Measurements from ENCODE around the gene ABCA7. TPM values are rescaled to one million over a fixed set of nuclear protein-coding genes. Genes with fewer than 3 reads are reported as not detected.

The ABCA7 gene
- total RNA-seq, 1 donor = 3.5 TPM

DNA sequence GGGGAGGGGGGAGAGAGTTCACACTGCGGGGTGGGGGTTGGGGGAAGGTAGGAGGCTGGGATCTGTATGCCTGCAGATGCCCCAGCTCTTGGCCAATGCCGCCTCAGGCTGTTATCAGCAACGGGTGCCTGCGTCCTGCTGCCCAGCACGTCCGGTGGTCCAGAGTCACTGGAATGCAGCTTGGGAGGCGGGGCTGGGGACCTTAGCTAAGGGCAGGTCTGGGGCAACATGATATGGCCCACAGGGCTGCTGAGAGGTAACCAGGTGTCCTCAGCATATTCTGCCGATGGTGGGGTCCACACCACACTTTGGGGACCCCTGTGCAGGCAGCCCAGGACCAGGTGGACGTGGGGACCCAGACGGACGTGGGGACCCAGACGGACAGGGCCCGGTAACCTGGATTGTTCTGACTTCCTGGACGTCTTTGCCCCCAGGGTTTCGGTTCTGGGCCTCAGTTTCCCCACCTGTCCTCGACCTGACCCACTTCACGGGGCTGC, 26.4 kb downstream of the ABCA7 start:
- no peak for DNase-seq (ENCODE audit: low read depth)
- TF ChIP-seq, protein P1, sequence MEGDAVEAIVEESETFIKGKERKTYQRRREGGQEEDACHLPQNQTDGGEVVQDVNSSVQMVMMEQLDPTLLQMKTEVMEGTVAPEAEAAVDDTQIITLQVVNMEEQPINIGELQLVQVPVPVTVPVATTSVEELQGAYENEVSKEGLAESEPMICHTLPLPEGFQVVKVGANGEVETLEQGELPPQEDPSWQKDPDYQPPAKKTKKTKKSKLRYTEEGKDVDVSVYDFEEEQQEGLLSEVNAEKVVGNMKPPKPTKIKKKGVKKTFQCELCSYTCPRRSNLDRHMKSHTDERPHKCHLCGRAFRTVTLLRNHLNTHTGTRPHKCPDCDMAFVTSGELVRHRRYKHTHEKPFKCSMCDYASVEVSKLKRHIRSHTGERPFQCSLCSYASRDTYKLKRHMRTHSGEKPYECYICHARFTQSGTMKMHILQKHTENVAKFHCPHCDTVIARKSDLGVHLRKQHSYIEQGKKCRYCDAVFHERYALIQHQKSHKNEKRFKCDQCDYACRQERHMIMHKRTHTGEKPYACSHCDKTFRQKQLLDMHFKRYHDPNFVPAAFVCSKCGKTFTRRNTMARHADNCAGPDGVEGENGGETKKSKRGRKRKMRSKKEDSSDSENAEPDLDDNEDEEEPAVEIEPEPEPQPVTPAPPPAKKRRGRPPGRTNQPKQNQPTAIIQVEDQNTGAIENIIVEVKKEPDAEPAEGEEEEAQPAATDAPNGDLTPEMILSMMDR (IDR thresholded peaks at IDR 0.05; ENCODE audit: insufficient read depth, low read length) = no peak
- no peak overlapping the region for H3K4me3 ChIP-seq (ENCODE audit: low read depth, low read length)

DNA sequence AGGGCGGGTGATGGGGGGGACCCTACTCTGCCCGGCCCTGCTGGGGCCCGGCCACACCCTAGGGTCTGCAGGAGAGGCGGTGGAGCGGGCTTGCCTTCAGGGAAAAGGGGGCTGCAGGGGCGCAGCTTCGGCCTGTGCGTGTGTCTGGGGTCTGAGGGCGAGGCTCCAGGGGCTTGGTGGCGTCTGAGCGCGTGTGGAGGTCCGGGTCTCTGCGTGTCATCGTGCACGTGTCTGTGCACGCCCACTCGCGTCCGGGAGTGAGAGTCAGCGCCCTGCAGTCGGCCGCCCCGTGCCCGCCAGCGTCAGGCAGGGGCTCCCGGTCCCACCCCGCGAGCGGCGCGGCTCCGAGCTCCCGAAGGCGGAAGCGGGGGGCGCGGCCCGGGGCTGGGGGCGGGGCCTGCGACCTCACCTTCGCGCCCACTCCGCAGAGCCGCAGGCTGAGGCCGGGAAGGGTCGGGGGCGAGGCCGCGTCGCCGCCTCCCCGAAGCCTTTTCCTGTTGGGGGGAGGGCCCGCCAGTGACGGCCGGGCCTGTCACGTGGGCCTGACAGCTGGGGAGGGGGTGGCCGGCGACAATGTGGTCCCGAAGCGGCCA, 26.9 kb downstream of the ABCA7 start, which contains the start of gene ARHGAP45:
TSS of gene ARHGAP45 (plus strand) at position 420 of the 593 bp plus-strand sequence. CDS start 239 bp downstream, outside the sequence.
- H3K4me3 ChIP-seq (ENCODE audit: low read depth, low read length) = peak within 1 kb of the TSS; percentile 41
- TF ChIP-seq, protein P1 (IDR thresholded peaks at IDR 0.05; ENCODE audit: insufficient read depth, low read length) = no peak
- no peak for DNase-seq (ENCODE audit: low read depth)

DNA sequence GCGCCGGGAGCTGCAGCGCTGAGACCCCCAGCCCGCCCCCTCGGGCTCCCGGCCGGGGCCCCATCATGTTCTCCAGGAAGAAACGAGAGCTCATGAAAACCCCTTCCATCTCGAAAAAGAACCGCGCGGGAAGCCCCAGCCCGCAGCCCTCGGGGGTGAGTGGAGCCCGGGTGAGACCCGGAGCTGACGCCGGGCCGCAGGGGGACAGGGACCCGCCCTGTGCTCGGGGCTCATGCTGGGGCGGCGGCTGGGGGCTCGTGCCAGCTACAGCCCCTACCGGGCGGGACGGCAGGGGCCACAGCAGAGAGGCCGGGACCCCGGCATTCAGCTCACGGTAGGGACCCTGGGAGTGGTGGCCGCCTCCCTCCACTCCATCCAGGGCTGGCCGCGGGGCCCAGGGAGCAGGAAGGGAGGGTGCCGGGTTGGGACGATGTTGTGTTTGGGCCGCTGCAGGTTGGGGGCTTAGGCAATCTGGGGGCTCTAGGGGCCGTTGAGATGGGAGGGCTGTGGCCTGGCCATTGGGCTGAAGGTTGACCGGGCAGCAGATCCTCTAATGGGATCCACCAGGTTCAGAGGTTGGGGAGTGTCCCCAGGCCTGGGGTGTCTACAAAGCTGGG, 27.5 kb downstream of the ABCA7 start:
- TF ChIP-seq, protein P1 (IDR thresholded peaks at IDR 0.05; ENCODE audit: insufficient read depth, low read length) = no peak
- peak overlapping the region; percentile 22 for H3K4me3 ChIP-seq (ENCODE audit: low read depth, low read length)
- DNase-seq (ENCODE audit: low read depth) = no peak

DNA sequence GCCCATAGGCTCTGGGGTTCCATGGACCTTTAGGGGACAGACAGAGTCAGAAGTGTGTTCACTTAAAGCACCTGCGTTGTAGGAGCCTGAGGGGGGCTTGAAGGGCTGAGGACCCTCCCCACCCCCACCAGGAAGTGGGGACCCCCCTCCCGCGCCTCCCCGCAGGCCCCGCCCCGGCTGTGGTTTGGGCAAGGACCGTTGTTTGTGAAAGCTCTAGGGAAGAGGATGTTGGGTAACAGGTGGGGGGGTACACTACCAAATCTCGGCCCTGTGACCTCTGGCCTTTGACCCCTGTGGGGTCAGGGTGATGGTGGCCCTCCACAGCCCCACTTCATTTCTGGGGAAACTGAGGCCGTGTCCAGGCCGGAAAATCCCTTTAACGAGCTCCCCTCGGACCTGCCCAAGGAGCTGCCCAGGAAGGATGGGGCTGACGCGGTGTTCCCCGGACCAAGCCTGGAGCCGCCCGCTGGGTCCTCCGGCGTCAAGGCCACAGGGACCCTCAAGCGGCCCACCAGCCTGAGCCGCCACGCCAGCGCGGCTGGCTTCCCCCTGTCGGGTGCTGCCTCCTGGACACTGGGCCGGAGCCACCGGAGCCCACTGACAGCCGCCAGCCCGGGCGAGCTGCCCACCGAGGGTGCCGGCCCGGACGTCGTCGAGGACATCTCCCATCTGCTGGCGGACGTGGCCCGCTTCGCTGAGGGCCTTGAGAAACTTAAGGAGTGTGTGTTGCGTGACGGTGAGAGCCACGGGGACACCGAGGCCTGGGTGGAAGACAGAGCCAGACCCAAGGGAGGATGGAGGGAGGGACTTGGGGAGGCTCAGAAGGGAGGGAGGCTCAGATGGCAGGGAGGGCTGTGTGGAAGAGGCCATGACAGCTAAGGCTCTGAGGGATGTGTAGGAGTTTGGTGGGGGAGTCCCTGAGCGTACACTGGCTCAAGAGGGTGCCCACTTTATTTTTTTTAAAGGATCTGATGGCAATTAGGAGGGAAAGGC, 28.4 kb downstream of the ABCA7 start:
- H3K4me3 ChIP-seq (ENCODE audit: low read depth, low read length) = no peak overlapping the region
- TF ChIP-seq, protein P1 (IDR thresholded peaks at IDR 0.05; ENCODE audit: insufficient read depth, low read length) = no peak
- no peak for DNase-seq (ENCODE audit: low read depth)

DNA sequence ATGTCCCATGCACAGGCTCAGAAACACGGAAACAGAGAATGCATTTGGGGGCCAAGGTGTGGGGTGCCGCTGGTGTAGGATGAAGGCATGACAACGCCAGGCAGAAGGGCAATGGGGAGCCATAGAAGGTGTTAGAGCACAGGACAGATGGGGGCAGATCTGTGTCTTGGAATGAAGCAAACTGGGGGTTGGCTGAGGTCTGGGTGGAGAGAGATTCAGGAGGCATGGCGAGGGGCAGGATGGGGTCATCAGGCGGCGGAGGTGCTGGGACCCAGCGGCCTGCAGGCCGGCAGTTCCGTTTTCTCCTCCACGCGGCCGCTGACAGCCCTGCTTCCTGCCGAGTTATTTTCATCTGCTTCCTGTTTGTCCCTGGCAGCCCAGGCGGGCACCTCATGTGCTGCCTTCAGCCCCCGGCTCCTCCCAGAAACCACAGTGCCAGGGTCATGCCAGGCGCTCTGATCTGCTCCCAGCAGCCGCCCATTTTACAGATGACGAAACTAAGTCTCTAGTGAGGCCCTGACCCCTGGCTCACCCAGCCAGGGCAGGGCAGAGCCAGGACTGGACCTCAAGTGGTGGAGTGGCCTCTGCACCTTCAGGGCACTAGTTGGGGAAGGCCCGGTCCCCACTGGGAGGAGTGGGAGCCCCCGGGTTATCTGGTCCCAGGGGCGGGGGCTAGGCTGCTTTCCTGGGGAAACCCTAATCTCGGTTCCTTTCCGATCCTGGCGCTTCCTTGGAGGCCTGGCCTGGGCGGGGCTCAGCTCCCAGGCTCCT, 29.3 kb downstream of the ABCA7 start:
- no peak overlapping the region for H3K4me3 ChIP-seq (ENCODE audit: low read depth, low read length)
- DNase-seq (ENCODE audit: low read depth) = no peak
- TF ChIP-seq, protein P1 (IDR thresholded peaks at IDR 0.05; ENCODE audit: insufficient read depth, low read length) = no peak

DNA sequence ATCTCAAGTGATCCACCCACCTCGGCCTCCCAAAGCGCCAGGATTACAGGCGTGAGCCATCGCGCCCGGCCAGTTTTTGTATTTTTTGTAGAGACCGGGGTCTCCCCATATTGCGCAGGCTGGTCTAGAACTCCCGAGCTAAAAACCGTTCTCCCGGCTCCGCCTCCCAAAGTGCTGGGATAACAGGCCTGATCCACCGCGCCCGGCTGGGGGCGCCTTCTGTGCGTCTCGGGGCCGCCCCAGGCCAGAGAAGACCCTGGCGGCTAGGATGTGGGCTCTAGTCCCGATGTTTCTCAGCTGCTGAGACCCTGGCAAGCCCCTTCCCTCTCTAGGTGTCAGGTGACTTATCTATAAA, 30.6 kb downstream of the ABCA7 start:
- TF ChIP-seq, protein P1 (IDR thresholded peaks at IDR 0.05; ENCODE audit: insufficient read depth, low read length) = no peak
- H3K4me3 ChIP-seq (ENCODE audit: low read depth, low read length) = no peak overlapping the region
- DNase-seq (ENCODE audit: low read depth) = no peak

All from fibroblast of the aortic adventitia (primary cell).